Lung (tissue), 12 donors: ENCODE results near the gene METTL4. TPM values are rescaled to one million over a fixed set of nuclear protein-coding genes. Genes with fewer than 3 reads are reported as not detected.

Experiments
- ATAC-seq: fragments of 200-7000 bp; cut with Tn5 transposase; one replicate; pipeline ENCODE4 v1.9.1; 2020; ENCODE audit warnings: moderate number of reproducible peaks; ENCODE audit not compliant: insufficient read depth, low FRiP score
- DNase-seq, 3 donors: peaks; one replicate each; pipeline ENCODE4 v3.0.0-alpha.2; 2013 to 2017
- H3K27ac ChIP-seq, 2 donors: one replicate each; pipeline ENCODE4 v1.5.1; 2013; ENCODE audit warnings: mild to moderate bottlenecking in 2 of 2, moderate library complexity in 2 of 2, control low read depth in 1 of 2, inconsistent platforms in 1 of 2, low read depth in 1 of 2, low read length in 1 of 2
- H3K27me3 ChIP-seq, 3 donors: one replicate each; pipeline ENCODE4 v1.5.1; 2013; ENCODE audit warnings: low read length in 2 of 3; ENCODE audit not compliant: control insufficient read depth in 3 of 3, insufficient read depth in 3 of 3
- H3K36me3 ChIP-seq, 4 donors: one replicate each; pipeline ENCODE4 v1.5.1; 2013; ENCODE audit warnings: low read length in 4 of 4, mild to moderate bottlenecking in 1 of 4, moderate library complexity in 1 of 4; ENCODE audit not compliant: control insufficient read depth in 4 of 4, insufficient read depth in 4 of 4
- H3K4me1 ChIP-seq, 5 donors: one replicate each; pipeline ENCODE4 v1.5.1; 2013; ENCODE audit warnings: low read length in 5 of 5, mild to moderate bottlenecking in 2 of 5, moderate library complexity in 1 of 5; ENCODE audit not compliant: control insufficient read depth in 5 of 5, insufficient read depth in 5 of 5
- H3K4me3 ChIP-seq: one replicate; pipeline ENCODE4 v1.5.1; 2013; ENCODE audit warnings: mild to moderate bottlenecking, control low read depth, moderate library complexity
- H3K9ac ChIP-seq, 2 donors: one replicate each; pipeline ENCODE4 v1.5.1; 2013; ENCODE audit warnings: low read length in 2 of 2, control low read depth in 1 of 2; ENCODE audit not compliant: insufficient read depth in 1 of 2
- H3K9me3 ChIP-seq, 4 donors: one replicate each; pipeline ENCODE4 v1.5.1; 2013; ENCODE audit warnings: low read length in 3 of 4, mild to moderate bottlenecking in 1 of 4, moderate library complexity in 1 of 4; ENCODE audit not compliant: control insufficient read depth in 4 of 4, insufficient read depth in 3 of 4
- WGBS, 2 donors: extraction: QIAGEN DNeasy Blood & Tissue Kit; methylation state at CpG; one replicate each; pipeline ENCODE4 v1.1.7; 2013; 5-methylcytosine and 5-hydroxymethylcytosine counted together
- polyA plus RNA-seq, 2 donors: library from polyadenylated mRNA; stranded (reverse); fragments of 200-250 nt; gene quantifications; one replicate each; pipeline ENCODE4 v1.2.1, GENCODE V29; 2013
- total RNA-seq, 2 donors: library from RNA; depleted of rRNA in 1 of 2; stranded (reverse); fragments of >200 nt in 1 of 2; gene quantifications; one replicate each; pipeline ENCODE4 v1.2.1, GENCODE V29; 2014 to 2021
- TF ChIP-seq, protein P1 (sequence below): IDR thresholded peaks from 2 replicates; pipeline ENCODE4 v1.5.1; 2012; ENCODE audit warnings: mild to moderate bottlenecking; ENCODE audit errors: control extremely low read depth, extremely low read depth
- donor health status: control.
- donor health status: control.
- donor health status: Bipolar disorder and iron deficiency.
- donor health status: healthy.
- donor health status: DM: yes; HTN: yes; CAD: no.

METTL4 gene
- total and polyA plus RNA-seq, 4 donors, result 5.3 to 19.3 (median 8.1) TPM

DNA sequence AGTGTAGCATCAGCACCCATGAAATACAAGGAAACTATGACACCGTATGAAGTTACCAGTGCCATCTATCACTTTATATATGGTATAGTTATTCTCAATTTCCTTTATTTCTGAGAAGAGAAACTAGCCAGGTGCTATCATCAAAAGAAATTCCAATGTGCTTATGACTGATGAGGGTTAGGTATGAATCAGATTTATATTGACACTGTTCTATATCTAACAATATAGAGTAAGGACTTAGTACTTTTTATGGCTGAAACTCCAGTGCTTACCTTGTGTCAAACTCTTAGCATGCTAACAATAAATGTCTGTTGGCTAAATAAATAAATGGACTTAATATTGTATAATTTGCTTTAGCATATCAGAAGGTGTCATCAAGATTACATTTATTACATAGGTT, 6.9 kb downstream of the METTL4 start:
- TF ChIP-seq, protein P1, sequence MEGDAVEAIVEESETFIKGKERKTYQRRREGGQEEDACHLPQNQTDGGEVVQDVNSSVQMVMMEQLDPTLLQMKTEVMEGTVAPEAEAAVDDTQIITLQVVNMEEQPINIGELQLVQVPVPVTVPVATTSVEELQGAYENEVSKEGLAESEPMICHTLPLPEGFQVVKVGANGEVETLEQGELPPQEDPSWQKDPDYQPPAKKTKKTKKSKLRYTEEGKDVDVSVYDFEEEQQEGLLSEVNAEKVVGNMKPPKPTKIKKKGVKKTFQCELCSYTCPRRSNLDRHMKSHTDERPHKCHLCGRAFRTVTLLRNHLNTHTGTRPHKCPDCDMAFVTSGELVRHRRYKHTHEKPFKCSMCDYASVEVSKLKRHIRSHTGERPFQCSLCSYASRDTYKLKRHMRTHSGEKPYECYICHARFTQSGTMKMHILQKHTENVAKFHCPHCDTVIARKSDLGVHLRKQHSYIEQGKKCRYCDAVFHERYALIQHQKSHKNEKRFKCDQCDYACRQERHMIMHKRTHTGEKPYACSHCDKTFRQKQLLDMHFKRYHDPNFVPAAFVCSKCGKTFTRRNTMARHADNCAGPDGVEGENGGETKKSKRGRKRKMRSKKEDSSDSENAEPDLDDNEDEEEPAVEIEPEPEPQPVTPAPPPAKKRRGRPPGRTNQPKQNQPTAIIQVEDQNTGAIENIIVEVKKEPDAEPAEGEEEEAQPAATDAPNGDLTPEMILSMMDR, result no peak
- Histone ChIP-seq H3K9ac (no peak overlapping the region), H3K9me3 (no peaks in the 10 kb centered on the region), H3K27me3 (no peaks in the 10 kb centered on the region), H3K36me3 (peaks cover 2 to 6% (median 5%) of the 10 kb centered on the region in 4 donors), H3K4me3 (no peak overlapping the region), H3K4me1 (peaks cover 0 to under 1% (median 0%) of the 10 kb centered on the region in 5 donors), H3K27ac (no peak overlapping the region)
- WGBS, 2 donors, result 95% methylated on average over 1 of the region's 1 CpG
- no peak for ATAC-seq
- no peak for DNase-seq

DNA sequence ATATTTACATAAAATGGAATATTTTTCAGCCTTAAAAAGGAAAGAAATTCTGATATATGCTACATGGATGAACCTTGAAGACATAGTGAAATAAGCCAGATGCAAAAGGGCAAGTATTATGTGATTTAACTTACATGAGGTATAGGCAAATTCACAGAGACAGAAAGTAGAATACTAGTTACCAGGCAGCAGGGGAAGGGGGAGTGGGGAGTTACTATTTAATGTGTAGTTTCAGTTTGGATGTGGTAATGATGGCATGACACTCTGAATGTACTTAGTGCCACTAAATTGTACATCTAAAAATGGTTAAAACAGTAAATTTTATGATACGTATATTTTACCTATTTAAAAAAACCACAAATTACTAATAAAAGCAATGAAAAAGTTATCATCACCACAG, 12.1 kb downstream of the METTL4 start:
- DNase-seq, result no peak
- no peak overlapping the region for H3K4me3 ChIP-seq
- no peaks in the 10 kb centered on the region for H3K27me3 ChIP-seq
- TF ChIP-seq, protein P1, result no peak
- WGBS, 2 donors, result 96 to 98% methylated on average over 1 of the region's 1 CpG
- H3K4me1 ChIP-seq, result no peaks in the 10 kb centered on the region
- peaks cover 0 to 4% (median 2%) of the 10 kb centered on the region in 4 donors for H3K36me3 ChIP-seq
- no peak overlapping the region for H3K9ac ChIP-seq
- no peaks in the 10 kb centered on the region for H3K9me3 ChIP-seq
- ATAC-seq, result no peak
- H3K27ac ChIP-seq, result no peak overlapping the region

GRCh38 chr18:2557536-2557935, 13.8 kb downstream of the METTL4 start:
- TF ChIP-seq, protein P1, result no peak

GRCh38 chr18:2555895-2556294, 15.4 kb downstream of the METTL4 start:
- Histone ChIP-seq H3K9ac (no peak overlapping the region), H3K9me3 (no peaks in the 10 kb centered on the region), H3K27ac (no peak overlapping the region), H3K4me3 (no peak overlapping the region), H3K27me3 (no peaks in the 10 kb centered on the region), H3K4me1 (no peaks in the 10 kb centered on the region), H3K36me3 (peaks cover 0 to 3% (median 2%) of the 10 kb centered on the region in 4 donors)
- TF ChIP-seq, protein P1, result no peak
- ATAC-seq (no peak), DNase-seq (no peak)
- 87 to 88% methylated on average over 4 of the region's 4 CpGs for WGBS, 2 donors

More at GRCh38 chr18:2557536-2557935, 13.8 kb downstream of the METTL4 start:
- H3K27ac ChIP-seq, result no peak overlapping the region
- WGBS, 2 donors, result 0 to 62% methylated on average over 1 of the region's 1 CpG
- peaks cover 0 to 4% (median under 1%) of the 10 kb centered on the region in 4 donors for H3K36me3 ChIP-seq
- no peak for DNase-seq
- no peak overlapping the region for H3K4me3 ChIP-seq
- no peak for ATAC-seq
- H3K9ac ChIP-seq, result no peak overlapping the region
- no peaks in the 10 kb centered on the region for H3K9me3 ChIP-seq
- H3K4me1 ChIP-seq, result no peaks in the 10 kb centered on the region
- no peaks in the 10 kb centered on the region for H3K27me3 ChIP-seq
